HG02938 (cell line): Measurements from ENCODE around the gene ADRA2C.

ENCODE experiments used
- ATAC-seq: cut with Tn5 transposase; IDR thresholded peaks from one replicate; pipeline ENCODE4 v1.9.1; 2021; ENCODE audit warnings: mild to moderate bottlenecking, moderate library complexity; ENCODE audit not compliant: unreplicated experiment

The ADRA2C gene

DNA sequence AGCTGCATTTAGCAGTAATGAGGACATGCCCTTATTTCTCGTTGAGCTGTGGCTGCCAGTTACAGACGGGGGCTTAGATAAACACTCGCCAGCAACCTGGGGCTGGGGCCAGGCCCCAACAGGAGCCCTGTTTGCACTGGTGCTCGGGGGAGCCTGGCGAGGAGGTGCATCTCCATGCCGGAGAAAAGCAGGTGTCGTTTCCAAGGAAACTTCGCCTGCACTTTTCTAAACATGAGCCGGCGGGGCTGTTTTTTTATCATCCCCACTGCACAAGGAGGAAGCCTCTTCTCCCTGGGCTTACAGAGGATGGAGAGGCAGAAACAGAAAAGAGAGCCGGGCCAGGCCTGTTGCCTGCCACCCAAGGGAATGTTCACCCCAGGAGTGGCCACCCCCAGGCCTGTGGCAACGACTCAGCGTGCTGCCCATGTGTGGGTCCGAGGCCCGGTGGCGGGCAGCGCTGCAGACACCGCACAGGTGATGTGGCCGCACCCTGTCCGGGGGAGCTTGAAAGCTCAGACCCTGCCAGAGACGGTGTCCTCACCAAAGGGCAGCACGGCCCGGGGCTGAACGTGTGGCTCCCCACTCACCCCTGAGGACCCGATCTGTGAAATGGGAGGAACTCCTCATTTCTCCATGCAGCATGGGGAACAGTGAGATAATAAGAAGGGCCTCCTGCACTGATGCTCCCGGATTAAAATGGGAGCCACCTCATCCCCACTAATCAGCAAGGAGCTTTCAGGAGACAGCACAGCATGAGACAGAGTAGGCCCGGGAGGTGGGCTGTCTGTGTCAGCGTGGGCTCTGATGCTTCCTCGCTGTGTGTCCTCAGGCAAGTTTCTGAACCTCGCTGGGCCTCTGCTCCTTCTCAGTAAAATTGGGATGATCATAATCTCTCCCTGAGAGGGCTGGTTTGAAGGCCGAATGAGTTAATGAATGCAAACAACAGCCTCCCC lies 33.8 kb upstream of the ADRA2C start:
- ATAC-seq, result no peak

DNA sequence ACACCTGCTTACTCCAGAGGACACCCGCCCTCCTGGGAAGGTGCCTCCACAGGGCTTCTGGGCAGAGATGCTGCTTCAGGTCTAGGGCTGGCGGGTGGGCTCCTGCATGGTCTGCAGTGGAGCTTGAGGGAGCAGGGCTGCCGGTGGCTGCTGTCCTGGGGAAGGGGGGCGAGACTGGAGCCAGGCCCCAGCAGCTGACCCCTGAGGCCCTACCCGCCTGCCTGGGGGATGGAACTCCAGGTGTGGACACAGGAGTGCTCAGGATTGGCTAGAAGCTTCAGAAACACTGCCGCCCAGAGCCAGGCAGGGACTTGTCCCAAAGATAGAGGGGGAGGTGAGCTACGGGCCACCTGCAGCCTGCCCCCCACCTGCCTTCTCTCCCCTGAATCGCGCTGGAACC lies 33.0 kb upstream of the ADRA2C start:
- no peak for ATAC-seq

DNA sequence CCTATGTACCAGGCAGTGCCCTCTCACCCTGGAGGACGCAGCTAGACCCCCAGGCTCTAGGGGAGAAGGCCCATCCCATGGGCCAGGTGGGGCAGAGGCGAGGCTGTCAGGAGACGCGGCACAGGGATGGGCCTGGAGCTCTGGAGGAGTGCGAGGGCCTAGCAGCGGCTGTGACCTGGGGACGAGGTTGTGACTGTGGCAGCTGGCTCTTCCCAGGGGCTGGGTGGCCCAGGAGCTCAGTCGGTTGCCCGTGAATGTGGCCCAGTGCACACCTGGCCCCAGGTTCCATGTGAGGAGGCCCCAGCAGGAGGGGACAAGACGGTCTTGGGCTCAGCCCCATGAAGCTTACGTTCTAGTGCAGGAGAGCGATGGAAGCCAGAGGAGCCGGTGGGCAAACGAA lies 31.0 kb upstream of the ADRA2C start:
- ATAC-seq, result no peak

DNA sequence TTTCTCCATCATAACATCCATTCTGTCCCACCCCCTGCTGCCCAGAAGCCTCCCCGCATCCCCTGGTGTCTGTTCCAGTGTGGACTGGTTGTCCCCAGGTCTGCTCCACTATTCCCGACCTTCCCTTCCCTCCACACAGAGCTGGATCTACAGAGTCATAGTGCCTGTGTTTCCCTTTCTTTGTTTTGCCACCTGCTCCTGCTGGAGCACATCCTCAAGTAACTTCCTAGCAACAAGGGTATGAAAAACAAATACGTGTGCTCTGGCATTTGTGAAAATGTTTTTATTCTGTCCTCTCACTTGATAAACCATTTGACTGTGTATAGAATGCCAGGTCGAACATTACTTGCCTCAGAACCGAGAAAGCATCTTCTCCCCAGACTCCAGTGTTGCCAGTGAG lies 29.9 kb upstream of the ADRA2C start:
- ATAC-seq, result no peak

DNA sequence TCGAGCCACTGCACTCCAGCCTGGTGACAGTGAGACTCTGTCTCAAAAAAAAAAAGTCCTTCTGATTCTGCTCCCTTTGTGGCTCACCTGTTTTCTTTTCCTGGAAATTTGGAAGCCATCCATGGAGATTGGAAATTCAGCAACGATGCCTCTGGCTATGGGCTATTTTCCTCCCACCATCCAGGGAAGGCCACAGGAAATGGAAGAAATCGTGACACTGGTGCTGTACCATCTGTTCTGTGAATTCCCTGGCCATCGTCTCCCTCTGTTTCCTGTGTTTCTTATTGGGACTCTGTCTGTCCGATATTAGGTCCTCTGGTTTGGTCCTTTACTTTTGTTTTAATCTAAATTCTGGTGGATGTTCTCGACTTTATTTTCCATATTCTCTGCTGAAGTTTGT lies 29.4 kb upstream of the ADRA2C start:
- ATAC-seq, result no peak

DNA sequence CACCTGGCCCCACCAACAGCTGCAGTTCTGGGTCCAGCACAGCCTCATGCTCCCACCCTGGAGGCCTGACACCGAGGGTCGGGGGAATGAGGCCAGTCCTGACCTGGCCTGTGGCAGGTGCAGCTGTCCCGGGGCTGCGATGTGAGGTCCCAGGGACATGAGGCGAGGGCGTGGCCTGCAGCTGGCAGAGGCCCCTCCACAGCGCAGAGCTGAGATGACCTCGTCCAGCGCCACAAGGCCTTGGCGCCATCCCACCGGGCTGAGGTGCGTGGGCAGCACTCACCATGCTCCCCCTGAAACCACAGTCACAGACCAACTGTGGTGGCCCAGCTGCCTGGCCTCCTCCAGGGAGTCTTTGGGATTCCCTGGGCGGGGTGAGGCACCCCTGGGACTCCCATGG lies 26.6 kb upstream of the ADRA2C start:
- ATAC-seq, result no peak

DNA sequence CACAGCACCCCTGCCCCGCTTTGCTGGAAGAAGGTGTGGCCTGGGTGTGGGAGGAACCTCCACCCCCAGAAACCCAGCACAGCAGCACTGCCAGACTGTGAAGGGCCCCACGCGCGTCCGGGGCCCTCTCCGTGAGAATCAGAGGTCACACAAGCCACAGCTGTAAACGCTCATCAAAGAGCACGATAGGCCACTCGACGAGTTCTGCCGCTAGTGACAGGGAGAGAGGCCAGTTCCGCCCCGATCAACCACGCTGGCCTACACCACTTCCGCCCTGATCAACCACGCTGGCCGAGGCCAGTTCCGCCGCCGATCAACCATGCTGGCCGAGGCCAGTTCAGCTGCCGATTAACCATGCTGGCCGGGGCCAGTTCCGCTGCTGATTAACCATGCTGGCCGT lies 25.9 kb upstream of the ADRA2C start:
- ATAC-seq, result no peak

DNA sequence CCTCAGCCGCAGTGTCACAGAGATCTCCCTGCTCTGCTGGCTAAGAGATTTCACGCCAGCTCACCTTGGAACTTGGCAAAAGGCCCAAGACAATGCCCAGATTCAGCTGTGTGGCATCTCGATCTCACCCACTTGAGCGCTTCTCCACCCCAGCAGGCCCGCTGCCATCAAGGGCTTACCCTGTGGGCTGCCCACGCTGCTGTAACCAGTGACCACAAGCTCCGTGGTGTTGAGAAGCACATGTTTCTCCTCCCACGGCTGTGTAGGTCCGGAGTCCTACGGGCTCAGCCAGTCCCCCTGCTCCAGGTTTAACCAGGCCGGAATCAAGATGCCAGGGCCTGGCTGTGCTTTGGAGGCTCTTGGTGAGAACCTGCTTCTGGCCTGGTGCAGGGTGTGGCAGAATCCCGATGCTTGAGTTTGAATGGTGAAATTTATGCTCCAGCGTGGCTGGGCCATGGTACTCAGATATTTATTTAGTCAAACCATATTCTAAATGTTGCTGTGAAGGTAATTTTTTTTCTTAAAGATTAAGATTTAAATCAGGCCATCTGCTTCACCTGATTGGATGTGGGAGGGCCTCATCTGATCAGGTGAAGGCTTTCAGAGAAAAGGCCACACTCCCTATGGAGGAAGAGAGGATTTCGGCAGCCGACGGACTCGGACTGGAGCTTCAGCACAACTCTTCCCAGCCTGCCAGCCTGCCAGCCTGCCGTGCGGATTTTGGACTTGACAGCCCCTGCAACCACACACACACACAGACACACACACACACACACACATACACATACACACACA lies 24.8 kb upstream of the ADRA2C start:
- no peak for ATAC-seq

DNA sequence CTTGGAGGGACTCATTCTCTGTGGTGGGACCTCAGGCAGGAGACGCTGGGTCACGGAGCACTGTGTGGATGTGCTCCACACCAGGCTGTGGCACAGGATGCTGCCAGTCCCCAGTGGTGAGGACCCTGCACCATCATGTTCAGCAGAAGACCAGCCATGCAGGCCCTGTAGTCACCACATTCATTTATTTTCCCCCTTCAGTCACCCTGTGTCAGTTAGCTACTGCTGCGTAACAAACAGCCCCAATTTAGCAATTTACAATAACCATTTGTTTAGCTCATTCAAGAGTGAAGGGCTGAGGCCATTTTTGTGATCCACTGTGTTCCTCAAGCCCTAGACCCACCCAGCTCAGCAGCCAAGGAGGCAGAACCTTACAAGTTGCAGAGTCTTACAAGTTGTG lies 23.6 kb upstream of the ADRA2C start:
- ATAC-seq, result no peak

DNA sequence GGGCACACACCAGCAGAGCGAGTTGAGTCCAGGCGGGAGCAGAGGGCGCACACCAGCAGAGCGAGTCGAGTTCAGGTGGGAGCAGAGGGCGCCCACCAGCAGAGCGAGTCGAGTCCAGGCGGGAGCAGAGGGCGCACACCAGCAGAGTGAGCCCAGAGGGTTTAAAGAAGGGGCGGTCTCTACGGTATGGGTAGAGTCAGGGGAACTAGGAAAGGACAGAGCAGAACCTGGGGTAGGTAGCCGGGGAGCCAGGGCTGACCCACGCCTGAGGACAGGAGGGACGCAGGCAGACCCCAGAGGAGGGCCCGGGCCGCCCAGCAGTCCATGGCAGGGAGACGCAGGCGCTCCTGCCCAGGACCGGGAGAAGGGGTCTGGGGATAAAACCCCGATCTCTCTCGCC lies 22.0 kb upstream of the ADRA2C start:
- no peak for ATAC-seq

DNA sequence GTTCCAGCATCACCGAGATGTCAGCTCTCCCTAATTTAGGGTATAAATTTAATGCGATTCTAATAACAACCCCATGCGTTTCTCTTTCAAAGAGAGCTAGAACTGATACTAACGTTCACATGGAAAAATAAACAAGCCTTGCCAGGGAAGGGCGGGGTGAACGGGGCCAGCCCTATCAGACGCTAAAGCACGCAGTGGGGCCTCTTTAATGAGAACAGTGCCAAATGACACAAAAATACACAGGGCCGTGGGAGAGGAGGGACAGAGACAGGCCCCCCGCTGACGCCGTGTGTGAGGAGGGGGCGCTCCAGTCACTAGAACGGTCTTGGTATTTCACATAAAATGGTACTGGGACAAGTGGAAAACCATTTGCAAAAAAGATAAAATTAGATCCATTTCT lies 21.3 kb upstream of the ADRA2C start:
- ATAC-seq, result no peak

DNA sequence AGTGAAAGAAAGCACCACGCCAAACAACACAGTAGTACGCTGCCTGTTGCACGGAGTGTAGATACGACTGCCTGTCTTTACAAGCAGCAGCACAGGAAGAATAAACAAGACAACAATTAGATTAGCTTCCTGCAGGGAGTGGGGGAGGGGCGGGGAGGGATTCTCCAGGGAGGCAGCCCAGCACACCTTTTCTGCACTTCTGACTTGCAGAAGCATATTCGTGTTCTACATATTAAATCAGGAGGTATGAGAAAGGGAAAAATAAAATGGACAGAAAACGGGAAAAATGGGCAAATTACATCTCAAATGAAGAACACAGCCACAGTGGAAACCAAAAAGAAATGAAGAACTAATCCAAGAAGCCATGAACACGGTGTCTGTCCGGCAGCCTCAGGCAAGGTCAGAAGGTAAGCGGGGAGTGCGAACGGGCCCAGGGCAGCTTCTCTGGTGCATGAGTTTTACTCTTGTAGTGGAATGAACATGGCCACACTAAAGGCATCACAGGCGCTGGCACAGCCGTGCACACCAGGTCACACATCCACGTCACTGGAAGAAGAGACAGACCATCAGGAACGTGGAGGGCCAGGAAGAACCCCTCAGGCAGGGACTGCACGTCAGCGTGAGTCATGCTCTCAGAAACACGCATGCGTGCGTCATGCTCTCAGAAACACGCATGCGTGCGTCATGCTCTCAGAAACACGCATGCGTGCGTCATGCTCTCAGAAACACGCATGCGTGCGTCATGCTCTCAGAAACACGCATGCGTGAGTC lies 20.1 kb upstream of the ADRA2C start:
- no peak for ATAC-seq

DNA sequence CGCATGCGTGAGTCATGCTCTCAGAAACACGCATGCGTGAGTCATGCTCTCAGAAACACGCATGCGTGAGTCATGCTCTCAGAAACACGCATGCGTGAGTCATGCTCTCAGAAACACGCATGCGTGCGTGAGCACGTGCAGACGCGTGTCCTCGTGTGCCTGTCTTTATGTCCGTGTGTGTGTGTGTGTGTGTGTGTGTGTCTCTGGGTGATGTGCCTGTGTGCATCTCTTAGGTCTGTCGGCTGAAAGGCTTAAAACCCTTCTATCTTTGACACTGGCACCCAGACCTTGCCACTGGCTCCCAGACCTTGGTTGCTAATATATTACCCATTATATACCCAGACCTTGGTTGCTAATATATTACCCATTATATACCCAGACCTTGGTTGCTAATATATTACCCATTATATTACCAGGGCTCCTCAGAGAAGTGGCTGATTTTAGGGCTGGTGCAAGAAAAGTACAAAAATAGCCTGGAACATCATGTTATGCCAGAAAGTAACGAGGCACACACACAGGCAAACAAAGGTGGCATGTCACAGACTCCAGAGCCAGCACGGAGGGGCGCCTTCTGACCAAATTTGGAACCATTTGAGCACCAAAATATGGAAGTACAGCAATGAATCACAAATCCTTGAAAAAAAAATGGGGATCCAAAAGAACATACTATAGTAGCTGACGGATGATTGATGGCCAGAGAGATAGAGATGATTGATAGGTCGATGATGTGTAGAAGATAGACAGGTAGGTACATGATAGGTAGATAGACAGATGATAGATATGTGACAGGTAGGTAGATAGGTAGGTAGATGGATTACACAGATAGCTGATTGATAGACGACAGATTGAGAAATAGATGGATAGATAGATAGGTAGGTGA lies 19.2 kb upstream of the ADRA2C start:
- no peak for ATAC-seq

DNA sequence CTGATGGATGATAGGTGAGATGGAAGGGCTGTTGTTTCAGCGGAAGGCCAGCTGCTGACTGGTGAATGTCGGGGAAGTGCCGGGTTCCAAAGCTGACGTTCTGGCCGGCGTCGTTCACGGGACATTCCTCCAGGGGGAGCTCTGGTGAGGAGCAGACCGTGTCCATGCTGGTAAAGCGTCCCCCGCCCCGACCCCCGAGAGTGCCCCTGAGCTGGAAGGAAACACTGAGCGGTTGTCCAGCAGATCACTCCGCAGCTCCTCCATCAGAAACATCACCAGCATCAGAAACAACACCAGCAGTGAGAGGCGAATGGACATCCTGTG lies 18.6 kb upstream of the ADRA2C start:
- ATAC-seq, result no peak

DNA sequence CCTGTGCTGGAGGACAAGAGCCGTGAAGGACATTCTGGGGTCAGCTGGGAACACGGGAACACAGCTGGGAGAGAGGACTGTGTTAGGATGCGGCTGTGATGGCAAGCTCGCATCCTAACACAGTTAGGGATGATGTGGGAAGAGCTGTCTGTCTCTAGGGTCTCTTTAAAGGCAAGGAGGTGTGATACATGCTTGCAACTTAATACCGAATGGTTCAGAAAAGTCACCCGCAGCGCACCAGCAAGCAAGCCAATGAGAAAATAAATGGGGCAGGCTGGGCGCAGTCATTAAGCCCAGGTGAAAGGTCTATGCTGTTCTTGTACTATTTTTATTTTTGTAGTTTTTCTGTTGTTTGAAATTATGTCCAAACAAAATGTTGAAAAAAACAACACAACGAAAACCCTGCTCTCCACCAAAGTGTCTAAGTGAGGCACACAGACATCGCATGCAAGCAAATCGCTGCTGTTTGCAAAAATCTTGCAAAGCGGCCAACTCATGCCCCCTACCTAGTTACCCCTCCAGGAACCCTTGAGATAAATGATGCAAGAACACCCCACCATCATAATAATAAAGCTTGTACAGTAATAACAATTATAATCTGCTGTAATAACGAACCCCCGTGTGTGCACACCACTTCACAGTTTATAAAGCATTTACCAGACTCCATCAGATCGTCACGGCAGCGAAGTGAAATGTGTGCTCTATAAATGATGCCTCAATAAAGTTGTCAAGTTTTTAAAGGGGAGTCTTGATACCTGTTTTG lies 17.9 kb upstream of the ADRA2C start:
- ATAC-seq, result no peak

DNA sequence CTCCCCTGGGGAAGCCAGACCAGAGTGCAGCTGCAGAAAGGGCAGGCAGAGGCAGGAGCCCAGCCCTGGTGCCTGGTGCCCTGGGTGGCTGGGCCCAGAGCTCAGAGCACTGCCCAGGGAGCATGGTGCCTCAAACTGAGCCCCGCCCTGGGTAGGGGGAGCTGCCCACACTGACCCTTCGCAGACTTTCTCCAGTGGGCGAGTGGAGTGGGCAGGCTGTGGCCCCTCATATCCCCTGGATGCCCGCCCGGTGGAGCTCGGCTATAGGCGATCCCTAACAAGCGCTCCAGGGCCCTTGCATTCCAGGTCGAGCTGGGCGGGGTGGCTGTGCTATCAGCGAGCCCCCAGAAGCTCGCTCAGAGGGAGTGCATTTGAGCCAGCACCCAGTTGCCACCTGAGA lies 17.1 kb upstream of the ADRA2C start:
- ATAC-seq, result no peak

DNA sequence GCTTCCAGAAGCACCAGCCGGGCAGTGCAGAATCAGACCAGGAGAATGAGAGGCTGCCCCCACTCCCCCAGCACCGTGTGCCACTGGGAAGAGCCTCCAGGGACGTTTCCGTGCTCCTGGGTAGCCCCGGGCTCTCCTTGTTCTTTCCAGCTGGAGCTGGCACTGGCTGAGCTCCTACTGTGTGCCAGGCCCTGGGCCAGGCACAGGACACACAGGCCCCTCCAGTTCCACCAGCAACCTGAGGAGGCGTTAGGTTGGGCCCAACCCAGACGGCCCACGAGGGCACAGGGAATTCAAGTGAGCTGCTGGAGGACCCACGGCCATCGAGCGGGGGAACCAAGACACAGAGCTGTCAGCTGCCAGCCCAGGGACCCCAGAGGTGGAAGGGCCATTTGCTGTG lies 15.9 kb upstream of the ADRA2C start:
- no peak for ATAC-seq

DNA sequence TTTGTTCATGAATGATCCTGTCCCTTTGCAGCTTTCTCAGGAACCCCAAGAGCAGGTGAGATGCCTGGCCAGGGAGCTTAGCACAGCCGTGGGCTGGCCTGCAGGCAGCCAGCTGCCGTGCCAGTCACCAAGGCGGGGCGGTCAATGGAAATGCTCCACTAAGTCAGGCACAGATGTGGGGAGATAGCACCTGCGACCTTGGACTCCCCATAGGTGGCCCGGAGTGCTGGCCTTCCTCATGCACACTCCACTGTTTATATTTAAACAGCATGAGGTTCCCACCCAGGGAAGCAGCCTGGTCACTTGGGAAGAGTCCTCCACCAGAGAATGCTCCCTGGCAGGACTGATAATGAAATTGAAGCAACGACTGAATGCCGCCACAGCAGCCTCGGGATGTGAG lies 14.2 kb upstream of the ADRA2C start:
- ATAC-seq, result no peak

DNA sequence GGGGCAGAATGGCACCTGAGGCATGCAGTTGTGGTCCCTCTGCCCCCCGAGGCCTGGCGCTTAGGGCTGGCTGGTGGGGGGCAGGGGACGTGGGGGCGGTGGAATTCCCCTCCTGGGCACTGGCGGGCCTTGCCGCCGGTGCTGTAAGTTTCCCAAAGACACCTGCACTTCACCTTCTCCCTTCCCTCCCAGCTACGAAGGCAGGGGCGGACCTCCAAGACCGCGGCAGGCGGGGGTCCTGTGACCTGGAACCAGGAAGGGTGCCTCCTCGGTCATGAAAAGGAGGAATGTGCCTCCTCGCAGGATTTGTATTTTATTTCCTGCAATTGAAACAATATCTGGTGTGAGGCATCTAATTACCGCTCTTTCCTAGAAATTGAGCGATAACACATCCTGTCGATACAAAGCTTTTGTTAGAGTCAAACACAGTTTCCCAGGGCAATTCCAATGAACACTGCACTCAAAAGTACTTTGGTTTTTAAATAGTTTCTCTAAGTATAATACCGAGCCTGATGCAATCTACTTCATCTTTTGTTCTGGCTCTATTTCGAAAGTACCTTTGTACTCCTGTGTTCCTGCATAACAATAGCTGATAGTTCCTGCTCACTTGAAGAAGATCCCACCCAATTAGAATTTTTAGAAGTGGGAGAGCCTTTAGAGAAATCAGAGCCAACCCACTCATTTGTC lies 12.3 kb upstream of the ADRA2C start:
- ATAC-seq, result no peak
